Thyroid gland (tissue), 4 donors: Measurements from ENCODE around the gene PRR33.

Experiments
- CTCF ChIP-seq, 6 experiments: fragments of 200-600 bp in 3 of 6; fragments of 450-650 bp in 3 of 6; sonication (generic) in 3 of 6; IDR thresholded peaks; one replicate each; pipeline ENCODE4 v1.5.1; 2016 to 2019; ENCODE audit warnings: antibody characterized with exemption in 6 of 6, mild to moderate bottlenecking in 2 of 6, inconsistent platforms in 1 of 6, moderate library complexity in 1 of 6
- POLR2A ChIP-seq, 2 donors: fragments of 450-650 bp; IDR thresholded peaks; one replicate each; pipeline ENCODE4 v1.6.1; 2017; ENCODE audit warnings: antibody characterized with exemption in 2 of 2, mild to moderate bottlenecking in 2 of 2, moderate library complexity in 1 of 2

- TF ChIP-seq POLR2A (IDR thresholded peaks at IDR 0.05): no peak
- TF ChIP-seq CTCF (IDR thresholded peaks at IDR 0.05): no peak
Observed at GRCh38 chr11:1868056-1868635, 23.5 kb downstream of the PRR33 start.
